Common myeloid progenitor, CD34-positive (primary cell): ENCODE results near the gene MAN2B1.

Experiments used
- CTCF ChIA-PET: fragments of 350-600 bp; sonication (Branson Sonifier 250); formaldehyde crosslinking; loops from one replicate; lab custom pipeline; 2021; ENCODE audit warnings: antibody characterized with exemption; lab: Charles Lee
- POLR2A ChIA-PET: fragments of 350-600 bp; sonication (Branson Sonifier 250); formaldehyde crosslinking; loops from one replicate; lab custom pipeline; 2021; ENCODE audit warnings: antibody characterized with exemption; lab: Charles Lee
- DNase-seq, 3 donors: peaks; one replicate each; pipeline versions ENCODE4 v3.0.0 to v3.0.0-alpha.2; 2013
- H3K27ac ChIP-seq, 2 experiments: 1 replicate in 1 of 2; 2 replicates in 1 of 2; pipeline ENCODE4 v1.7.0; 2013; ENCODE audit warnings: inconsistent platforms in 2 of 2, low read length in 2 of 2, mild to moderate bottlenecking in 2 of 2, low read depth in 1 of 2, moderate library complexity in 1 of 2; ENCODE audit not compliant: severe bottlenecking in 2 of 2, insufficient read depth in 1 of 2, poor library complexity in 1 of 2
- H3K27me3 ChIP-seq, 5 experiments: replicated peaks in 2 of 5; 1 replicate in 3 of 5; 2 replicates in 2 of 5; pipeline versions ENCODE4 v1.6.1 to v1.7.0; 2013; ENCODE audit warnings: low read length in 4 of 5, mild to moderate bottlenecking in 2 of 5, moderate library complexity in 2 of 5, inconsistent platforms in 1 of 5; ENCODE audit not compliant: insufficient read depth in 5 of 5, control insufficient read depth in 4 of 5
- H3K36me3 ChIP-seq, 4 experiments: 1 replicate in 2 of 4; 2 replicates in 2 of 4; pipeline versions ENCODE4 v1.6.1 to v1.7.0; 2013; ENCODE audit warnings: low read length in 3 of 4, control low read depth in 1 of 4, mild to moderate bottlenecking in 1 of 4; ENCODE audit not compliant: control insufficient read depth in 4 of 4, insufficient read depth in 4 of 4
- H3K4me1 ChIP-seq, 4 experiments: 1 replicate in 3 of 4; 2 replicates in 1 of 4; pipeline versions ENCODE4 v1.6.1 to v1.7.1; 2013; ENCODE audit warnings: low read length in 3 of 4, mild to moderate bottlenecking in 3 of 4, control low read depth in 1 of 4, inconsistent platforms in 1 of 4, moderate library complexity in 1 of 4; ENCODE audit not compliant: control insufficient read depth in 4 of 4, insufficient read depth in 4 of 4; ENCODE audit errors: control extremely low read depth in 1 of 4
- H3K4me3 ChIP-seq, 7 experiments: 1 replicate in 4 of 7; 2 replicates in 3 of 7; pipeline versions ENCODE4 v1.5.1 to v1.7.0; 2013; ENCODE audit warnings: mild to moderate bottlenecking in 7 of 7, low read length in 6 of 7, moderate library complexity in 6 of 7, inconsistent platforms in 2 of 7, low read depth in 2 of 7, control low read depth in 1 of 7; ENCODE audit not compliant: insufficient read depth in 4 of 7, control insufficient read depth in 1 of 7; ENCODE audit errors: extremely low read depth in 1 of 7
- H3K9me3 ChIP-seq, 5 experiments: 1 replicate in 4 of 5; 2 replicates in 1 of 5; pipeline versions ENCODE4 v1.6.1 to v1.7.1; 2013; ENCODE audit warnings: low read length in 4 of 5, mild to moderate bottlenecking in 2 of 5, inconsistent platforms in 1 of 5, low read depth in 1 of 5, moderate library complexity in 1 of 5; ENCODE audit not compliant: control insufficient read depth in 4 of 5, insufficient read depth in 2 of 5; ENCODE audit errors: control extremely low read depth in 1 of 5
- WGBS: methylation state at CpG from one replicate; pipeline ENCODE4 v1.1.5; 2013; ENCODE audit not compliant: insufficient coverage; 5-methylcytosine and 5-hydroxymethylcytosine counted together

The MAN2B1 gene

DNA sequence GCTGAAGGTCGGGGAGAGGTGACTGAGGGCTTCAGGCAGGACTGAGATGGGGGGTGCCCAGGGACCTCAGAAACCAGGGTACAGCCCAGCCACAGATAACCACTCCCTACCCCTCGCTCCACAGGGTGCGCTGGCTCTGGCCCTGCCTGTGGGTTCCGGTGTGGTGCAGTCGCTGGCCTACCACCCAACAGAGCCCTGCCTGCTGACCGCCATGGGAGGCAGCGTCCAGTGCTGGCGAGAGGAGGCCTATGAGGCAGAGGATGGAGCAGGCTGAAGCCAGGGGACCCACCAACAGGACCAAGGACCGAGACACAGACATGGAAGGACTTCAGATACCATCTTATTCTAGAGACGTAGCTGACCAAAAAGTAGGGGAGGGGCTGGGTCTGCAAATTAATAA lies 8.9 kb upstream of the MAN2B1 start:
- no peak overlapping the region for H3K27ac ChIP-seq
- H3K27me3 ChIP-seq, result no peaks in the 10 kb centered on the region
- H3K4me1 ChIP-seq, result peaks cover 0 to 11% (median 9%) of the 10 kb centered on the region in 4 experiments
- DNase-seq, result no peak
- peaks cover 8 to 68% (median 59%) of the 10 kb centered on the region in 4 experiments for H3K36me3 ChIP-seq
- H3K9me3 ChIP-seq, result no peaks in the 10 kb centered on the region
- ChIA-PET POLR2A (no interaction called here), CTCF (interaction anchor here (3.6 kb wide), 1 partner anchor 21 kb away, joined by 27 read pairs; the partner anchor contains the start of gene FBXW9)
- WGBS, result 98% methylated on average over 10 of the region's 10 CpGs
- H3K4me3 ChIP-seq, result no peak overlapping the region

DNA sequence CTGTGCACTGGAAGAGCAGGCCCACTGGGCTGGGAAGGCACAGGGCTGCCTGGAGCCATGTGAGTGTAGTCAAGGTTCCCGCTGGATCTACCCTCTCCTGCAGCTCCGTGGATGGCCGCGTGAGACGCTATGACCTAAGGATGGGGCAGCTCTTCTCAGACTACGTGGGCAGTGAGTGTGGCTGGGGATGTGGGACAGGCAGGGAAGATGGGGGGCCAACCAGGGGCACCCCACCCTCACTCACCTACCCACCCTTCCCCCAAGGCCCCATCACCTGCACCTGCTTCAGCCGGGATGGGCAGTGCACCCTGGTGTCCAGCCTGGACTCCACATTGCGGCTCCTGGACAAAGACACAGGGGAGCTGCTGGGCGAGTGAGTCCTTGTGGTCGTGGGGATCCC lies 6.2 kb upstream of the MAN2B1 start:
- WGBS, result 100% methylated on average over 1 of the region's 10 CpGs
- POLR2A ChIA-PET, result no interaction called here

DNA sequence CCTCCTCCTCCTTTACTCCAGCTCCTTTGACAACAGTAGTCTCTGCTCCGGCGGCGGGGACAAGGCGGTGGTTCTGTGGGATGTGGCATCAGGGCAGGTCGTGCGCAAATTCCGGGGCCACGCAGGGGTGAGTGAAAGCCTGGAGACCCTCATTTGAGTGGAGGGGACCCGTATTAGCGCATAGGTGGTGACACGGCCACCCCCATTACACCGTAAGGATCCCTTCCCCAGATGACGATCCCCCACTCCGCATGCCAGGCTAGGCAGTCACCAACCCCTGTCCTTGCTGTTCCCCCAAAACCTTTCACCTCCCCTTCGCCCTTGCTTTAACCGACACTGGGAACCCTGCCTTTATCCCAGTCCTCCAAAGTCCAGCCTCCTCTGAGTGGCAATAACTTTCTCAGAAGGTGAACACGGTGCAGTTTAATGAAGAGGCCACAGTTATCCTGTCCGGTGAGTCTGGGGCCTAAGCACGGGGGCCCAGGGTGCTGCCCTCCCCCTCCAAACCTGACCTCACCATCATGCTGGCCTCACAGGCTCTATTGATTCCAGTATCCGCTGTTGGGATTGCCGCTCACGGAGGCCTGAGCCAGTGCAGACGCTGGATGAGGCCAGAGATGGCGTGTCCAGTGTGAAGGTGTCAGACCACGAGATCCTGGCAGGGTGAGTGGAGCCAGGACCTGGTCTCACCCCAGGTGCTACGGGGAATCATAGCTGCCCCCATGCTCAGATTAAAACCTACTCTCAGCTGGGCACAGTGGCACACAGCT lies 3.8 kb upstream of the MAN2B1 start:
- peak overlapping the region; percentile 83 to 98 (median 96) for H3K4me3 ChIP-seq
- WGBS, result 58% methylated on average over 21 of the region's 26 CpGs
- H3K27me3 ChIP-seq, result no peaks in the 10 kb centered on the region
- POLR2A ChIA-PET, result no interaction called here
- no peak for DNase-seq
- CTCF ChIA-PET, result interaction anchor here (0.6 to 2.9 kb wide), 9 partner anchors 9 to 540 kb away, joined by 3 to 27 read pairs (median 3); no protein-coding TSS in a partner anchor
- H3K9me3 ChIP-seq, result no peaks in the 10 kb centered on the region
- peaks cover under 1 to 32% (median 23%) of the 10 kb centered on the region in 4 experiments for H3K36me3 ChIP-seq
- peaks cover 4 to 46% (median 37%) of the 10 kb centered on the region in 4 experiments for H3K4me1 ChIP-seq
- peak overlapping the region; percentile 100 for H3K27ac ChIP-seq

More for the DNA sequence above, 6.2 kb upstream of the MAN2B1 start:
- DNase-seq, result no peak
- no peaks in the 10 kb centered on the region for H3K9me3 ChIP-seq
- no peak overlapping the region for H3K27ac ChIP-seq
- CTCF ChIA-PET, result interaction anchor here (0.7 to 2.9 kb wide), 14 partner anchors 10 to 613 kb away, joined by 3 to 27 read pairs (median 5); partner anchors contain the start of gene FBXW9
- H3K4me3 ChIP-seq, result no peak overlapping the region
- H3K27me3 ChIP-seq, result no peaks in the 10 kb centered on the region
- peaks cover 4 to 26% (median 22%) of the 10 kb centered on the region in 4 experiments for H3K4me1 ChIP-seq
- H3K36me3 ChIP-seq, result peaks cover 8 to 53% (median 43%) of the 10 kb centered on the region in 4 experiments

DNA sequence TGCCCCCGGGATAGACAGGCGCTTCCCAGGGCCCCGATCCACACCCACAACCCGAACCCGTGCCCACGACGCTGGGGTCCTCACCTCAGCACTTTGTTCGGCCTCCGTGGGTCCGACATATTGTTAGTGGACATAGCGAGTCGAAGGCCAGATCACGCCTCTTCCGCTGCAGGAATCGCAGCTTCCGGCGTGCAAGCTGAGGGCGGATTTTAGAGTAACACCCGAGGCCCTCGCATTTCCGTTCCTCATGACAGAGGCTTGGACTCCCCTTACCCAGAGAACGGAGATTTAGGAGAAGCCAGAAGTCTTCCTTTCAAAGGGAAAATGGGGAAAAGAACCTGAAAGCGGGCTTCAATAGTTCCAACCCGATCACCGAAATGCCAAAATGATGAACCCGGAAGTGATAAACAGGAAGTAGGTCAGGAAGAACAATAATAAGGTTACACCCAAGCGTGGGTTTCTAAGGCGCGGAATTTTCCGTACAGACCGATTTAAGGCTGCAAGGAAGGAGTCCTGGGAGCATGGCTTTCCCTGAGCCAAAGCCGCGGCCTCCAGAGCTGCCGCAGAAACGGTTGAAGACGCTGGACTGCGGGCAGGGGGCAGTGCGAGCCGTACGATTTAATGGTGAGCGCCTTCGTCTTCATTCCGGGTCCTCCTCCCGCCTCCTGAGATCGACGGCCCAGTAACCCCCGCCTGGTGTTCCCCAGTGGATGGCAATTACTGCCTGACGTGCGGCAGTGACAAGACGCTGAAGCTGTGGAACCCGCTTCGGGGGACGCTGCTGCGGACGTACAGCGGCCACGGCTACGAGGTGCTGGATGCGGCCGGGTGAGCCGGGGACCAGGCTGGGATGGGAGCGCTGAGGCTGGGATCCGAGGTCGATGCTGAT lies 3.0 kb upstream of the MAN2B1 start:
- ChIA-PET CTCF (interaction anchor here (0.6 to 1.8 kb wide), 3 partner anchors 10 to 539 kb away, joined by 3 to 9 read pairs (median 3); no protein-coding TSS in a partner anchor), POLR2A (interaction anchor here (0.6 to 1.7 kb wide), 4 partner anchors 10 to 123 kb away, joined by 3 to 4 read pairs (median 4); partner anchors contain the start of gene FBXW9)
- H3K27me3 ChIP-seq, result no peaks in the 10 kb centered on the region
- H3K27ac ChIP-seq, result peak overlapping the region; percentile 100
- H3K9me3 ChIP-seq, result no peaks in the 10 kb centered on the region
- H3K4me1 ChIP-seq, result peaks cover 4 to 54% (median 46%) of the 10 kb centered on the region in 4 experiments
- peak overlapping the region; percentile 83 to 98 (median 96) for H3K4me3 ChIP-seq
- H3K36me3 ChIP-seq, result peaks cover 0 to 29% (median 20%) of the 10 kb centered on the region in 4 experiments
- WGBS, result 0% methylated on average over 47 of the region's 64 CpGs
- peak; percentile 85 to 86 (median 85) for DNase-seq

DNA sequence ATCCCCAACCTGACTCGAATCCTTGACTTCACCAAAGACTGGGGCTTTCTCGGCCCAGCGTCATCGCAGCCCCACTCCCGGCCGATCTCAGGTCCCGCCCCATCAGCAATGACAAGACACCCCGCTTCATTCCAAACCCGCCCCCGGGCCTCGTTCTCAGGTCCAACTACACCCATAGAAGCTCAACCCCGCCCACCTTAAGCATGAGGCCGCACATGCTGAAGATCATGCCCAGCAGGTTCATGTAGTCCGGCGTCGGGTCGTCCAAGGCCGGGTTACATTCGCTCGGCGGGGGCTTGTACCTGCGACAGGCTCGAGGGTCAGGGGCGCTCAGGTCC lies 2.4 kb upstream of the MAN2B1 start:
- DNase-seq, result peak; percentile 51 to 82 (median 81)
- peaks cover 0 to 29% (median 19%) of the 10 kb centered on the region in 4 experiments for H3K36me3 ChIP-seq
- H3K27ac ChIP-seq, result peak overlapping the region; percentile 100
- peaks cover 4 to 56% (median 49%) of the 10 kb centered on the region in 4 experiments for H3K4me1 ChIP-seq
- POLR2A ChIA-PET, result interaction anchor here (1.0 to 1.7 kb wide), 3 partner anchors 27 to 124 kb away, joined by 3 to 4 read pairs (median 3); partner anchors contain the start of gene FBXW9
- CTCF ChIA-PET, result interaction anchor here (1.8 kb wide), 1 partner anchor 29 kb away, joined by 9 read pairs; no protein-coding TSS in a partner anchor
- no peaks in the 10 kb centered on the region for H3K9me3 ChIP-seq
- peak overlapping the region; percentile 83 to 98 (median 96) for H3K4me3 ChIP-seq
- no peaks in the 10 kb centered on the region for H3K27me3 ChIP-seq
- WGBS, result 0% methylated on average over 24 of the region's 24 CpGs

DNA sequence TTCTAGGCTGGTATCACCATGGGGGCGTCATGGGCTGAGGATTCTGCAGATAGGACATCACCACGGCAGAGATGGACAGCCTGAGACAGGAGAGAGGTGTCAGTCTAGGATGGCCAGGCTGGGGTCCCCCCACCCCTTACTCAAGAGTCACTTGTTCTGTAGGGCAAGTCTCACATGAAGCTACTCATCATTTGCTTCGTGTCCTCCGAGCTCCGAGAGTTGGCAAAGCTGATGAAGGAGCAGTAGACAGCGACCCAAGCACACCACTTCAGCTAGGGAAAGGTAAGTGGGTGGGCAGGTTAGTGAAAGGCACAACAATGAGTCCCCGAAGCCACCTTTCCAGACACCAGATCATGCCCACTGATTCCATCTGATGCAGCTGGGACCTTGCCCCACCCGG lies 1.8 kb upstream of the MAN2B1 start:
- Histone ChIP-seq H3K4me3 (peak overlapping the region; percentile 83 to 98 (median 96)), H3K4me1 (peaks cover 4 to 56% (median 49%) of the 10 kb centered on the region in 4 experiments), H3K36me3 (peaks cover 0 to 33% (median 22%) of the 10 kb centered on the region in 4 experiments), H3K27ac (peak overlapping the region; percentile 100), H3K27me3 (no peaks in the 10 kb centered on the region), H3K9me3 (no peaks in the 10 kb centered on the region)
- ChIA-PET CTCF (interaction anchor here (0.7 to 1.8 kb wide), 2 partner anchors 28 to 163 kb away, joined by 3 to 9 read pairs; no protein-coding TSS in a partner anchor), POLR2A (interaction anchor here (1.3 to 1.7 kb wide), 2 partner anchors 28 kb away, joined by 3 to 4 read pairs; partner anchors contain the start of gene FBXW9)
- no peak for DNase-seq
- 89% methylated on average over 8 of the region's 8 CpGs for WGBS
